Thoracic aorta (tissue), 2 donors: Measurements from ENCODE around the gene NEK8. TPM values are rescaled to one million over a fixed set of nuclear protein-coding genes. Genes with fewer than 3 reads are reported as not detected.

Source experiments
- ATAC-seq: fragments of 150-250 bp; one replicate; pipeline ENCODE4 v1.8.0; 2017; ENCODE audit warnings: low read depth; ENCODE audit not compliant: insufficient number of reproducible peaks, low FRiP score
- DNase-seq: peaks from one replicate; pipeline ENCODE4 v3.0.0-alpha.2; 2020; ENCODE audit warnings: low spot score
- H3K27ac ChIP-seq, 2 donors: fragments of 200-600 bp; sonication (generic); 1 replicate in 1 of 2; 2 replicates in 1 of 2; pipeline ENCODE4 v1.5.1; 2016; ENCODE audit warnings: mild to moderate bottlenecking in 2 of 2, moderate library complexity in 2 of 2
- H3K27me3 ChIP-seq: fragments of 200-600 bp; sonication (generic); replicated peaks from 2 replicates; pipeline ENCODE4 v1.6.0; 2016; ENCODE audit warnings: mild to moderate bottlenecking; ENCODE audit not compliant: insufficient read depth
- H3K36me3 ChIP-seq: fragments of 200-600 bp; sonication (generic); one replicate; pipeline ENCODE4 v1.5.1; 2016
- H3K4me1 ChIP-seq, 2 donors: fragments of 200-600 bp; sonication (generic); 1 replicate in 1 of 2; 2 replicates in 1 of 2; pipeline versions ENCODE4 v1.5.1 to v1.6.0; 2016; ENCODE audit warnings: low read depth in 2 of 2, mild to moderate bottlenecking in 1 of 2; ENCODE audit not compliant: control insufficient read depth in 1 of 2
- H3K4me3 ChIP-seq: fragments of 200-600 bp; sonication (generic); 2 replicates; pipeline ENCODE4 v1.5.1; 2016; ENCODE audit warnings: mild to moderate bottlenecking
- H3K9me3 ChIP-seq: fragments of 200-600 bp; sonication (generic); 2 replicates; pipeline ENCODE4 v1.5.1; 2016
- total RNA-seq, 2 donors: library from RNA; depleted of rRNA; stranded (reverse); fragments of >200 nt; gene quantifications; one replicate each; pipeline versions ENCODE4 v1.1.0 to v1.2.3, GENCODE V29; 2016
- TF ChIP-seq, protein P1 (sequence below): fragments of 200-600 bp; sonication (generic); IDR thresholded peaks from one replicate; pipeline ENCODE4 v1.5.1; 2019; ENCODE audit warnings: antibody characterized with exemption

NEK8 gene
- total RNA-seq, 2 donors from 2014 or later, result 1.5 to 2.2 TPM

DNA sequence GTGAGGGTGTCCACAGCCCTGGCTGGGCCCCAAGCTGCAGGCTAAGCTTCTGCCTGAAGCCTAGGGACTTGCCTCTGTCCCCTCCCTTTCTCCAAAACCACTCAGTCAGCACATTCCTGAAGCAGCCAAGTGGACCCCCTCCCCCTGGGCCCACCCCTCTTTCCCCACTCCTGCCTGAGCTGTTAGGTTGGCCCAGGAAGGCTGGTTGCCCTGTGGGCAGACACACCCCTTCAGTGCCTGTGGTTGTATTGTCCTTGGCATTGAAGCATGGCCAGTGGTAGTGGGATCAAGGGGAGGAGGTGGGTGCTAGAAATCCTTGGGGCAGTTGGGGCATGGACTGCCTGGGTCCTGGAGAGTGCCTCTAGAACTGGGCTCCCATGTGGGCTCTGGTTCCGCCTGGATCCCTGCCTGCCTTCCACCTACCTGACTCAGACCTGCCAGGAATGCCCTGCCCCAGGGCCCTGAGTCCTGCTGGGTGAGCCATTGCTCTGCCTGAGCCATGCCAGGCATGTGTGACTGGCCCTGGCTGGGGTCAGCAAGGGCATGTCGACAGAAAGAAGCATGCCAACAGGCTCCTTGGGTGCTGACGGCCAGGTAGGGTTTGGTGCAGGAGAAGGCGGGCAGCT, 17.3 kb downstream of the NEK8 start:
- Histone ChIP-seq H3K4me1 (peaks cover 23 to 50% of the 10 kb centered on the region in 2 donors), H3K27me3 (no peaks in the 10 kb centered on the region), H3K9me3 (no peaks in the 10 kb centered on the region), H3K36me3 (peaks cover 6% of the 10 kb centered on the region), H3K4me3 (peak overlapping the region; percentile 88), H3K27ac (peak overlapping the region; percentile 83 to 86)
- TF ChIP-seq, protein P1, sequence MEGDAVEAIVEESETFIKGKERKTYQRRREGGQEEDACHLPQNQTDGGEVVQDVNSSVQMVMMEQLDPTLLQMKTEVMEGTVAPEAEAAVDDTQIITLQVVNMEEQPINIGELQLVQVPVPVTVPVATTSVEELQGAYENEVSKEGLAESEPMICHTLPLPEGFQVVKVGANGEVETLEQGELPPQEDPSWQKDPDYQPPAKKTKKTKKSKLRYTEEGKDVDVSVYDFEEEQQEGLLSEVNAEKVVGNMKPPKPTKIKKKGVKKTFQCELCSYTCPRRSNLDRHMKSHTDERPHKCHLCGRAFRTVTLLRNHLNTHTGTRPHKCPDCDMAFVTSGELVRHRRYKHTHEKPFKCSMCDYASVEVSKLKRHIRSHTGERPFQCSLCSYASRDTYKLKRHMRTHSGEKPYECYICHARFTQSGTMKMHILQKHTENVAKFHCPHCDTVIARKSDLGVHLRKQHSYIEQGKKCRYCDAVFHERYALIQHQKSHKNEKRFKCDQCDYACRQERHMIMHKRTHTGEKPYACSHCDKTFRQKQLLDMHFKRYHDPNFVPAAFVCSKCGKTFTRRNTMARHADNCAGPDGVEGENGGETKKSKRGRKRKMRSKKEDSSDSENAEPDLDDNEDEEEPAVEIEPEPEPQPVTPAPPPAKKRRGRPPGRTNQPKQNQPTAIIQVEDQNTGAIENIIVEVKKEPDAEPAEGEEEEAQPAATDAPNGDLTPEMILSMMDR, result no peak
- DNase-seq (no peak), ATAC-seq (no peak)

DNA sequence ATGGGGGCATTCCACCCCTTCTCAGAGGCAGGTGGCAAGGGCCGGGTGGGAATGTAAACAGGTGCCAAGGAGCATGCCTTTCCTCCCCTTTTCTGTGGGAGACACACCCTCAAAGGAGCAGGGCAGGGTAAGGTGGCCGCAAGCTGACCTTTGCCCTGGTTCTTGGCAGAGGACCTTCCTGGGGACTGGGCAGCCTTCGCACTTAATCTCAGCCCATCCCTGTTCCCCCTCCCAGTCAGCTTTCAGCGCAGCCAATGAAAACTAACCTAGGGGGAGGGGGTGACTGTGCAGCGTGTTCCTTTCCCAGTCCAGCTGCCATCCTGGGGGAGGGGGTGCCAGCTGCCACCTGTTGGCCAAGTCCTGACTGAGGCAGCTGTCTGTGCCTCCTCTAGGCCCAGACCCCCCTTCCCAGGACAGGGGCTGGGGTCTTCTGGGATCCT, 18.0 kb downstream of the NEK8 start:
- ATAC-seq (no peak), DNase-seq (no peak)
- peaks cover 6% of the 10 kb centered on the region for H3K36me3 ChIP-seq
- peak overlapping the region; percentile 83 to 86 for H3K27ac ChIP-seq
- H3K9me3 ChIP-seq, result no peaks in the 10 kb centered on the region
- TF ChIP-seq, protein P1, result no peak
- peaks cover 23 to 50% of the 10 kb centered on the region in 2 donors for H3K4me1 ChIP-seq
- no peaks in the 10 kb centered on the region for H3K27me3 ChIP-seq
- no peak overlapping the region for H3K4me3 ChIP-seq

DNA sequence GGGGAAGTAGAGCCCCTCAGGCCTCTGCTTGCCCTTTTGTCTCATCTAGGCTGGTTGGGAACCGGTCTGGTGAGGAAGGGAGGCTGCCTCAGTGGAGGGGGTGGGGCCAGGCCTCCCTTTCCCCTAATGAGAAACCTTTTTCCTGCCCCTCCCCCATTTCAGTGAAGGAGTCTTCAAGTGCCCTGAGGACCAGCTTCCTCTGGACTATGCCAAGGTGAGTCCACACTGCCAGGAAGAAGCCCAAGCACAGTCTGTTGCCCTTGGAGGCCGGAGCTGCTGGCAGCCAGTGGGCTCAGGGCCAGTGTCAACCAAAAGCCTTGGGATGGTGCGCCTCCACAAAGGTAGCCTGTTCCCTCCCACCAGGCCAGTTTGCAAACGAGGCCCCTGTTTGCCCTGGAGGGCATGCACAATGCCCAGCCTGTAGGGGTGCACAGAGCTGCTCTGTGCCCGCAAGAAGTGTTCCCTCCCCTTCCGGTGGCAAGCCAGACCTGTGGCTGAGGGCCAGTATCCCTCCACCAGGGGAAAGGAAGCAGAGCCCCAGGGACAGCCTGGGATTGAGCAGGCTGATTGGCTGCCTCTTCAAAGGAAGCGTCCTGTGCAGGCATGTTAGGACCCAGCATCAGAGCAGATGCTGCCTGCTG, 18.6 kb downstream of the NEK8 start:
- Histone ChIP-seq H3K36me3 (peaks cover 6% of the 10 kb centered on the region), H3K4me1 (peaks cover 23 to 50% of the 10 kb centered on the region in 2 donors), H3K9me3 (no peaks in the 10 kb centered on the region), H3K27ac (peak overlapping the region; percentile 83 to 86), H3K27me3 (no peaks in the 10 kb centered on the region), H3K4me3 (no peak overlapping the region)
- TF ChIP-seq, protein P1, result no peak
- DNase-seq (no peak), ATAC-seq (no peak)

DNA sequence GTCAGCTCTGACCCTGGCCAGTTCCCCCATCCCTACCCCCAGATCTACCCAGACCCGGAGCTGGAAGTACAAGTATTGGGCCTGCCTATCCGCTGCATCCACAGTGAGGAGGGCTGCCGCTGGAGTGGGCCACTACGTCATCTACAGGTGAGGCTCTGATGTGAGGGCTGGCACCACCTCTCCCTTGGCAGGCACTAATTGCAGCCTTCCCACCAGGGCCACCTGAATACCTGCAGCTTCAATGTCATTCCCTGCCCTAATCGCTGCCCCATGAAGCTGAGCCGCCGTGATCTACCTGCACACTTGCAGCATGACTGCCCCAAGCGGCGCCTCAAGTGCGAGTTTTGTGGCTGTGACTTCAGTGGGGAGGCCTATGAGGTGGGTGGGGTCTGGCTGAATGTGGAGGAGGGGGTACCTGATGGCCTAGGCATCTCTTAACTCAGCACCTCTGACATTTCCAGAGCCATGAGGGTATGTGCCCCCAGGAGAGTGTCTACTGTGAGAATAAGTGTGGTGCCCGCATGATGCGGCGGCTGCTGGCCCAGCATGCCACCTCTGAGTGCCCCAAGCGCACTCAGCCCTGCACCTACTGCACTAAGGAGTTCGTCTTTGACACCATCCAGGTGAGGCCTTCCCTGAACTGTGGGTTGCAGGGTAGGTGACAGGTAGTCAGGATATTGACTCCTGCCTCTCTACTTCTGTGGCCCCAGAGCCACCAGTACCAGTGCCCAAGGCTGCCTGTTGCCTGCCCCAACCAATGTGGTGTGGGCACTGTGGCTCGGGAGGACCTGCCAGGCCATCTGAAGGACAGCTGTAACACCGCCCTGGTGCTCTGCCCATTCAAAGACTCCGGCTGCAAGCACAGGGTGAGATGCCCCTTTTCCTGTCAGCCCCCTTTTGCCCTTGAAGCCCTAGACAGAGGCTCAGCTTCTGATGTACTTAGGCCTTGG, 19.5 kb downstream of the NEK8 start:
- peak overlapping the region in 1 of 2 donors; percentile 86 for H3K27ac ChIP-seq
- DNase-seq (no peak), ATAC-seq (no peak)
- H3K27me3 ChIP-seq, result no peaks in the 10 kb centered on the region
- TF ChIP-seq, protein P1, result no peak
- peaks cover 6% of the 10 kb centered on the region for H3K36me3 ChIP-seq
- no peaks in the 10 kb centered on the region for H3K9me3 ChIP-seq
- H3K4me1 ChIP-seq, result peaks cover 23 to 42% of the 10 kb centered on the region in 2 donors
- no peak overlapping the region for H3K4me3 ChIP-seq
